Neutrophil (primary cell): ENCODE data around the gene CCDC110.

ENCODE experiments used
- H3K27ac ChIP-seq: fragments of 200-600 bp; sonication (generic); 2 replicates; pipeline ENCODE4 v1.5.1; 2016; ENCODE audit warnings: mild to moderate bottlenecking, moderate library complexity
- H3K27me3 ChIP-seq: fragments of 200-600 bp; sonication (generic); 2 replicates; pipeline ENCODE4 v1.6.0; 2016; ENCODE audit warnings: mild to moderate bottlenecking
- H3K36me3 ChIP-seq: fragments of 200-600 bp; sonication (generic); 2 replicates; pipeline ENCODE4 v1.5.1; 2017
- H3K4me1 ChIP-seq, 2 experiments: fragments of 200-600 bp in 1 of 2; sonication (generic) in 1 of 2; 1 replicate in 1 of 2; 2 replicates in 1 of 2; pipeline versions ENCODE4 v1.5.1 to v1.6.1; 2013 to 2016; ENCODE audit warnings: low read depth in 1 of 2, low read length in 1 of 2, mild to moderate bottlenecking in 1 of 2, moderate library complexity in 1 of 2; ENCODE audit not compliant: control insufficient read depth in 1 of 2, insufficient read depth in 1 of 2
- H3K4me3 ChIP-seq, 2 experiments: fragments of 200-600 bp in 1 of 2; sonication (generic) in 1 of 2; 1 replicate in 1 of 2; 2 replicates in 1 of 2; pipeline ENCODE4 v1.5.1; 2013 to 2016; ENCODE audit warnings: low read depth in 1 of 2, low read length in 1 of 2, mild to moderate bottlenecking in 1 of 2, moderate library complexity in 1 of 2
- H3K9me3 ChIP-seq: fragments of 200-600 bp; sonication (generic); 2 replicates; pipeline ENCODE4 v1.5.1; 2016
- TF ChIP-seq, protein P1 (sequence below): fragments of 200-600 bp; sonication (generic); IDR thresholded peaks from 2 replicates; pipeline ENCODE4 v1.5.1; 2016; ENCODE audit warnings: antibody characterized with exemption

The CCDC110 gene

DNA sequence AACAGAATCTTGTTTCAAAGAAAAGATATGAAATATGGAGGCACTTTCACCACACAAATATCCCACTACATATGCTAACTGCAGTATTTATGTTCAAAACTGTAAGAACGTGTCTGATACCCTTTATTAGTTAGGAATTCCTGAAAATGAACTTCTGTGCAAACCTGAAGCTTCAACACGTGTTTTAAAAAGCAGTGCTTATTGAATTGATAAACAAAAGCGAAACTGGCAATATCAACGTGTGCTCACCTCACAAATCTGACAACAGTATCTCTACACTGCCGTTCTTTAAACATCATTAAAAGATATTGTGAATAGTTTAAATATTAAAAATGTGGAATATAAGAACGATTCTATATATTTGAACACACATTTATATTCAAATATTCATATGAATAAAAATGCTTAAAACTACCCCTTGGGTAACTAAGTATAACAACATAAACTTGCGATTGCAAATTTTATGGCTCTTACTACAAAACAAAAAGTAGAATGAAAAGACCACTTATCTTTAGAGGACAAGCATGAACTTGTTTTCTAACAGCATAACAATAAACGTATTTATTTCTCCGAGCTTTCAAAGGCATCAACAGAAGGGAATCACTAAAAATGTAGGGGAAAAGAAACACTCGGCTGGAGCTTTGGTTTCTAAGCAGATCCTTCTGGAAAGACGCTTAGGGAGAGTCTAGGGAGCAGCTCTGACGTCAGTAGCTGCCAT is 76.1 kb downstream of the CCDC110 start, which contains the start of gene LRP2BP:
TSS of gene LRP2BP (minus strand) at position 687 of the 718 bp plus-strand sequence. CDS start 17,738 bp downstream, outside the sequence.
- Histone ChIP-seq H3K9me3 (no peaks in the 10 kb centered on the region), H3K36me3 (peaks cover 16% of the 10 kb centered on the region), H3K27me3 (peaks cover 53% of the 10 kb centered on the region), H3K4me3 (peak within 1 kb of the TSS; percentile 96 to 99), H3K4me1 (peaks cover 17 to 19% of the 10 kb centered on the region in 2 experiments), H3K27ac (peak within 1 kb of the TSS; percentile 94)
- TF ChIP-seq, protein P1, sequence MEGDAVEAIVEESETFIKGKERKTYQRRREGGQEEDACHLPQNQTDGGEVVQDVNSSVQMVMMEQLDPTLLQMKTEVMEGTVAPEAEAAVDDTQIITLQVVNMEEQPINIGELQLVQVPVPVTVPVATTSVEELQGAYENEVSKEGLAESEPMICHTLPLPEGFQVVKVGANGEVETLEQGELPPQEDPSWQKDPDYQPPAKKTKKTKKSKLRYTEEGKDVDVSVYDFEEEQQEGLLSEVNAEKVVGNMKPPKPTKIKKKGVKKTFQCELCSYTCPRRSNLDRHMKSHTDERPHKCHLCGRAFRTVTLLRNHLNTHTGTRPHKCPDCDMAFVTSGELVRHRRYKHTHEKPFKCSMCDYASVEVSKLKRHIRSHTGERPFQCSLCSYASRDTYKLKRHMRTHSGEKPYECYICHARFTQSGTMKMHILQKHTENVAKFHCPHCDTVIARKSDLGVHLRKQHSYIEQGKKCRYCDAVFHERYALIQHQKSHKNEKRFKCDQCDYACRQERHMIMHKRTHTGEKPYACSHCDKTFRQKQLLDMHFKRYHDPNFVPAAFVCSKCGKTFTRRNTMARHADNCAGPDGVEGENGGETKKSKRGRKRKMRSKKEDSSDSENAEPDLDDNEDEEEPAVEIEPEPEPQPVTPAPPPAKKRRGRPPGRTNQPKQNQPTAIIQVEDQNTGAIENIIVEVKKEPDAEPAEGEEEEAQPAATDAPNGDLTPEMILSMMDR = no peak
